ENCODE data around the gene NT5C1A. TPM values are rescaled to one million over a fixed set of nuclear protein-coding genes. Genes with fewer than 3 reads are reported as not detected.

Gene NT5C1A
- total RNA-seq, 1 experiment from 2014 or later, result not detected

DNA sequence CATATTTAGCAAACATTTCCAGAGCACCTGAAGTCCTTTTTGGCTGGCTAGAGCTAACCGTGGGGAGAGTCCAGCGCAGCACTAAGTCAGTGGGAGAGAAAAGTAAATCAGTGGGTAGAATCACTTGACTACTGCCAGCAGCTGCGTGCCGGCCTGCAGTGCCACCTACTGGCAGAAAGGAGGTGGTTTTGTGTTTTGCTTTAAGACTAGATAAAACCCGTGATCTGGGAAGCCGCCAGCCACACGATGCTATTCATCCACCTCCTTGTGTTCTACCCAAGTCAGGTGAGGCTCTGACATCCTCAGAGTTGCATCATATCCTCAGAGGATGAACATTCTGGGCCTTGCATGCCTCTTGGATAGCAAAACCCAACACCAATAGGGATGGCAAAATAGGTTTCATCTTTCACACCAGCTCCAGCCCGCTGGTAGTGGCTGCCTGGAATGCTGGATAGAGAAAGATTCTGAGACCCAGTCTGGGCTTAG, 18.3 kb downstream of the NT5C1A start:
- Histone ChIP-seq H3K23ac (ENCODE audit: insufficient read length, low read depth, low read length) (no peak overlapping the region), H3K9ac (ENCODE audit: extremely low read depth, insufficient read length, low read length) (no peak overlapping the region), H3K79me1 (ENCODE audit: insufficient read depth, low read depth, low read length, poor library complexity, severe bottlenecking) (no peaks in the 10 kb centered on the region), H2BK12ac (ENCODE audit: insufficient read length, low read depth, low read length) (no peak overlapping the region), H3K9me3 (ENCODE audit: control insufficient read depth, low read depth, low read length) (no peaks in the 10 kb centered on the region), H2BK15ac (ENCODE audit: low read depth, low read length) (no peak overlapping the region), H4K5ac (ENCODE audit: insufficient read length, low read depth, low read length) (no peak overlapping the region), H2BK5ac (ENCODE audit: insufficient read length, low read length) (no peak overlapping the region), H3K27me3 (ENCODE audit: insufficient read depth, low read length) (no peaks in the 10 kb centered on the region; the same call in 1 of the 2 replicates), H3K18ac (ENCODE audit: insufficient read length, low read depth, low read length) (no peak overlapping the region), H2BK120ac (ENCODE audit: low read depth, low read length, poor library complexity, severe bottlenecking) (no peak overlapping the region), H4K91ac (ENCODE audit: insufficient read length, low read depth, low read length) (no peak overlapping the region), H4K20me1 (ENCODE audit: control insufficient read depth, insufficient read depth, insufficient read length) (no peaks in the 10 kb centered on the region), H3K4ac (ENCODE audit: low read depth, low read length) (no peak overlapping the region), H3K27ac (ENCODE audit: insufficient read length, low read depth, low read length) (no peak overlapping the region), H3T11ph (ENCODE audit: low read length) (no peak overlapping the region), H2AFZ (ENCODE audit: low read length) (peak overlapping the region; percentile 75), H3K4me2 (ENCODE audit: insufficient read depth, insufficient read length, low read length) (no peak overlapping the region), H4K8ac (replicated peaks; ENCODE audit: insufficient read length, low read depth, low read length) (no peak overlapping the region), H3K79me2 (ENCODE audit: insufficient read depth, low read length) (no peaks in the 10 kb centered on the region), H3K4me1 (ENCODE audit: insufficient read depth, low read length) (no peaks in the 10 kb centered on the region), H3K56ac (ENCODE audit: insufficient read length, low read depth, low read length) (no peak overlapping the region), H2BK20ac (ENCODE audit: low read depth, low read length, poor library complexity, severe bottlenecking) (no peak overlapping the region), H3K14ac (ENCODE audit: insufficient read depth, low read length) (no peak overlapping the region), H2AK5ac (ENCODE audit: insufficient read length, low read length) (no peak overlapping the region), H3K23me2 (ENCODE audit: insufficient read length, low read depth, low read length, poor library complexity, severe bottlenecking) (no peaks in the 10 kb centered on the region)
- Mint-ChIP-seq H3K27ac (no peak overlapping the region; a peak in 2 of 7 replicates), H3K36me3 (ENCODE audit: insufficient read depth in 1 of 3, low read depth in 3 of 3) (no peaks in the 10 kb centered on the region), H3K27me3 (ENCODE audit: low read depth) (peaks cover 87% of the 10 kb centered on the region), H3K9me3 (no peaks in the 10 kb centered on the region), H3K4me1 (peaks cover 3 to 6% of the 10 kb centered on the region in 2 experiments), H3K4me3 (0 out of 5 replicates have a peak overlapping the region, but pooled peaks of 1 of the 2 experiments have one; percentile 2)
- peak; percentile 86 for DNase-seq
- TF ChIP-seq, protein P1, sequence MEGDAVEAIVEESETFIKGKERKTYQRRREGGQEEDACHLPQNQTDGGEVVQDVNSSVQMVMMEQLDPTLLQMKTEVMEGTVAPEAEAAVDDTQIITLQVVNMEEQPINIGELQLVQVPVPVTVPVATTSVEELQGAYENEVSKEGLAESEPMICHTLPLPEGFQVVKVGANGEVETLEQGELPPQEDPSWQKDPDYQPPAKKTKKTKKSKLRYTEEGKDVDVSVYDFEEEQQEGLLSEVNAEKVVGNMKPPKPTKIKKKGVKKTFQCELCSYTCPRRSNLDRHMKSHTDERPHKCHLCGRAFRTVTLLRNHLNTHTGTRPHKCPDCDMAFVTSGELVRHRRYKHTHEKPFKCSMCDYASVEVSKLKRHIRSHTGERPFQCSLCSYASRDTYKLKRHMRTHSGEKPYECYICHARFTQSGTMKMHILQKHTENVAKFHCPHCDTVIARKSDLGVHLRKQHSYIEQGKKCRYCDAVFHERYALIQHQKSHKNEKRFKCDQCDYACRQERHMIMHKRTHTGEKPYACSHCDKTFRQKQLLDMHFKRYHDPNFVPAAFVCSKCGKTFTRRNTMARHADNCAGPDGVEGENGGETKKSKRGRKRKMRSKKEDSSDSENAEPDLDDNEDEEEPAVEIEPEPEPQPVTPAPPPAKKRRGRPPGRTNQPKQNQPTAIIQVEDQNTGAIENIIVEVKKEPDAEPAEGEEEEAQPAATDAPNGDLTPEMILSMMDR (conservative IDR thresholded peaks at IDR 0.05), result peak; percentile 91
- no CpG with 5 or more reads among the region's 8 CpGs for WGBS (ENCODE audit: extremely low coverage, insufficient read length, low lambda C conversion rate)
